NCI-H146 treated with DMSO at 0.1 percent for 48 hours (cell line): Measurements from ENCODE around the gene VSTM2L.

Source experiments
- DNase-seq: peaks from one replicate; lab custom pipeline; 2025; ENCODE audit not compliant: unreplicated experiment; lab: John Stamatoyannopoulos, UW

VSTM2L gene

DNA sequence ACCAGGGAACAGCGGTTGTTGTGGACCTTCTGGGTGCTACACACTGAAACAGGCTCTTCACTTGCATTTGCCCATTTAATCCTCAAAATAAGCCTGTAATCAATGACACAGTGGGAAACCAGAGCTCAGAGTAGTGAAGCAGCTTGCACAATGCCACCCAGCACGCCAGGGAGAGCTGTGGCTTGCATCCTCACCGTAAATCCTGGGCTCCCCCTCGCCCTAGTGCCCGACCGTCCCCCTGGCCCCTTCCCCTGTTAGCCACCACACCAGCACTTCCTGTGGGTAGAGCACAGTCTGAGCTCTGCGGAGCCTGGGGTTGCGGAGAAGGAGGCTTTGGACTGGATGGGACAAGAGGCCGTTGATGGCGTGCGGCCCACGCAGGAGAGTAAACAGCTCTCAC, 14.5 kb downstream of the VSTM2L start:
- no peak for DNase-seq

DNA sequence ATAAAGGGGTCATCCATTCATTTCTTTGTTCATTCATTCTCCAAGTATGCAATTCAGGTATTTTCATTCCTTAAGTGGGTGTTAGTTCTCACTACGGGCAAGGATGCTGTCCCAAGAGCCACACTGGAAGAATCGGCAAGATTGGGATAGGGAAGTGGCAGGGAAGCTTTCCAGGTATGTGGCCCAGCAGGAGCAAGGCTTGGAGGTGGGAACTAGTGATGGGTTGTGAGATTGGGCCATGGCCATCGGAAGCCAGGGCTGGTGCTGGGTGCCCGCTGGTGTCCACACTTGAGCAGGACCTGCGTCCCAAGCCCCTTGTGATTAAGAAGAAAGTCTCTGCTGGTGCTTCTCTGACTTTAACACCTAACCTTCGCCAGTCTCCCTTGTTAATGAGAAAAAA, 15.1 kb downstream of the VSTM2L start:
- DNase-seq = no peak

DNA sequence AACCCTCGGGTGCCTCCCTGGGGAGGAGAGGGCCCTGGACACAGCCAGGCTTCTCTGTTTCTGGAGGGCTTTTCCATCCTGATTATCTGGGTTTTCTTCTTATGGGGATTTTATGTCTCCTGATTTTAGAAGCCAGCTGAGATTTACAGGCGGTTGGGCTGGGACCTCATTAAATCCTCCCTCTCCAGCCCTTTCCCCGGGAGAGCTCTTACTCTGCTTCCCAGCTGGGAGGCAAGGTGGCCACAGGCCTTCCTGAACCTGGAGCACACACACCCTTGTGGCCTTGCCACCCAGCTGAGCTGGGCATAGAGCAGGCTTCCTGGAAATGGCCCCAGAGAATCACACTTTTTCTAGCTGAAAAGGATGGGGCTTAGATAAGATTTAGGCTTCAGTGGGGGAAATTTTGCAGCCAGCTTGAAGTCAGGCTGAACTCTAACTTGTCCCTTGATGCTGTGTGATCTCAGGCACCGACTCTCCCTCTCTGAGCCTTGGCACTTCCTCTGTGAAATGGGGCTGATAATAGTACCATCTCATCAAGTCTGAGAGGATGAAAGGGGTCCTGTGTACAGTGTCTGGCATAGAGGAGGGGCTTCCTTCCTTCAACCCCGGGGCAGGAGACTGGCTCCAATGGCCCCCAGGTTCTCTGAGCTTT, 16.6 kb downstream of the VSTM2L start:
- DNase-seq = peak; percentile 51

DNA sequence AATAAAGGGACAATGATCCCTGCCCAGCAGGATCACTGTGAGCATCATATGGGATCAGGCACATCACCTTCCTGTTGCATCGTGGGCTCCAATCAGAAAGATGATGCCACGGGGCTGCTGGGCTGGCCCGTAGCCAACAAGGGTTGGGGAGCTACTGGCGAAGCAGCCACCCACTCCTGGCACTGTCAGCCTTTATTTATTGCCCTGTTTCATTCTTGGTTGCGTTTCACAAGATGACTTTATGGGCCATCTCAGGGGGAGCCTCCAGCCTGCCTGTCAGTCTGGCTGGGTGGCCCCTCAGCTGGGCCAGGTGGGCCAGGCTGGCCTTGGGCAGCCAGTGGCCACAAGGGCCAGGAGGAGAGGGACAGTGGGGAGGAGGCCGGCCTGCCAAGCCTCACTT, 17.3 kb downstream of the VSTM2L start:
- DNase-seq = no peak

DNA sequence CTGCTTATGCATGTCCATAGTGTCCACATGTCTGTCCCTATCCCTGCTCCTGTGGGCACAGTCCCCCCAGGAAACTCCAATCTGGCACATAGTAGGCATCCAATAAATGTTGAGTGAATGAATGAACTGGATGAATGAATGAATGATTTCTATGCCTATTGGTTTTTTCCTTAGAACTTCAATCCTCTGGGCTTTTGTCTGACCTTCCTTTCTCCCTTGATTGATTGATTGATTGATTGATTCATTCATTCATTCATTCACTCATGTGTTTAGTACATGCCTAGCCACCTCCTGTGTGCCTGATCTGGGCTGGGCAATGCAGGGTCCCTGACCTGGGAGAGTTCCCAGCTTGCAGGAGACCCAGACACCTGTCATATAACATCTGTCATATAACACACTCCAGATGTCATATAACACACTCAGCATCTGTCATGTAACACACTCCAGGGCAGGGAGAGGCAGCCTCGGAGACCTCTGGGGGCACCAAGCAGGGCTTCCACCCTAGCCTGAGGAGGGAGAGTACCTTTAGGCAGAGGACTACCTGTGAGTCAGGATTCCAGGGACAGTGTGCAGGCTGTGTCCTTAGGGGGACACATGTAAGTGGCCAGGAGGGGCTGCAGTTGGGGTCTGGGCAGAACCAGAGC, 17.9 kb downstream of the VSTM2L start:
- DNase-seq = no peak

DNA sequence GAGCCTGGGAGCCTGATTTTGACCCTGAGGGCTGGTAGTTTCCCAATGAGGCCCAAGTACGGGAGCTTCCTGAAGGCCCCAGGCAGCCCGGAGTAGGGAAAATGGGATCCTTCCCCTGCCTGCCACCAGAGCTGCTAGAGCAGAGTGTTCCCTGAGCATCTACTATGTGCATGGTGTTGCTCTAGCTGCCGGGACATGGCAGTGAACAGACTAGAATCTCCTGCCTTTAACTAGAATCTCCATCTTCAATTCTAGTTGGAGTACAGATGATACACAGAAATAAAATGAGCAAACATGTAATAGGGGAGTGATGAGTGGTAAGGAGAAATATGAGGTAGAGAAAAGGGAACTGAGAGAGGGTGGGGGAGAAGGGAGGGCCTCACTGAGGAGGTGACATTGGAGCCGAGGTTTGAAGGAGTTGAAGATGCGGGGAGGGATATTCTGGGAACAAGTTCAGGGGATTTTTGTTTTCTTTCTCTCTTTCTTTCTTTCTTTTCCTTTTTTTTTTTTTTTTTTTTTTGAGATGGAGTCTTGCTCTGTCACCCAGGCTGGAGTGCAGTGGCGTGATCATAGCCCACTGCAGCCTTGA, 18.5 kb downstream of the VSTM2L start:
- DNase-seq = no peak

DNA sequence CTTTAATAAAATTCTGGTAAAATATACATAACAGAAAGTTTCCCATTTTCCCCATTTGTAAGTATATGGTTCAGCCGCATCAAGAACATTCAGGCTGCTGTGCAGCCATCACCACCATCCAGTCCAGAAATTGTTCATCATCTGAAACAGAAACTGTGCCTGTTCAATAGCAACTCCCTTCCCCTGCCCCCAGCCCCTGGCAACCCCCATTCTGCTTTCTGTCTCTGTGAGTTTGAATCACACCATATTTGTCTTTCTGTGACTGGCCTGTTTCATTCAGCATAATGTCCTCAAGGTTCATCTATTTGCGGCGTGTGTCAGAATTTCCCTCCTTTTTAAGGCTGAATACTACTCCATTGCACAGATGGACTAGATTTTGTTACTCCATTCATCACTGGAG, 19.1 kb downstream of the VSTM2L start:
- DNase-seq = no peak

DNA sequence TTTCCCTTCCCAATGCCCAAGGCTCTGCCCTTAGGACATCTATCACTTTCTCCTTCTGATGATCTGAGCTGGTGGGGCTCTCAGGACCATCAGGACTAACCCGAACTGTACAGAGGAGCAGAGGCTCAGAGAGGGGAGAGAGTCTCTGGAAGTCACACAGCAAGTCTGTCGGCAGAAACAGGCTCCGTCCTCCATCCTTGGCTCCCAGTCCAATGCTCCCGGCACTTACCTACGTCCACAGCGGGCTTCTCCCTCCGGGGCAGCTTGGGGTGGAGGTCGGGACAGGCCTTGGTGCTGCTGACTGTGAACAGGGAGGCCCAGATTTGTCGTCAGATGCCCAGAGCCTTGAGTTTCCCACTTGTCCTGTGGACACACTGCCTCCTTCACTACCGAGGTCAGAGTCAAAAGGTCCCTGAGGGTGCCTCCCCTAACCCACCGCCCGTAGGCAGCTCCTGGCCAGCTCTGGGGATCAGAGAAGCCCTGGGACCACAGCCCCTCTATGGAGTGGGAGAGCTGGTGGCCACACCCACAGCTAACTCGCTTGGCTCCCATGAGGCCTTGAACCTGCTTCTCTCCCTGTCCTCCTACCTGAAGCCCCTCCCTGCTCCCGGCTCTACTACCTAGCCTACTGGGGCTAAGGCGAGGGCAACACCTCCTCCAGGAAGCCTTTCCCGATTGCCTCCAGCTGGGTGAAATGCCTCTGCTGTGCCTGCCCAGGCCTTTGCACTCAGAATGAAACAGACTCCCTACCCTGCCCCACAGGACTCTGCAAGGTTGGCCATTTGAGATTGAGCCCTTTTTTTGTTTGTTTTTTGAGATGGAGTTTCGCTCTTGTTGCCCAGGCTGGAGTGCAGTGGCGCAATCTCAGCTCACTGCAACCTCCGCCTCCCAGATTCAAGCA, 22.6 kb downstream of the VSTM2L start:
- DNase-seq = no peak

DNA sequence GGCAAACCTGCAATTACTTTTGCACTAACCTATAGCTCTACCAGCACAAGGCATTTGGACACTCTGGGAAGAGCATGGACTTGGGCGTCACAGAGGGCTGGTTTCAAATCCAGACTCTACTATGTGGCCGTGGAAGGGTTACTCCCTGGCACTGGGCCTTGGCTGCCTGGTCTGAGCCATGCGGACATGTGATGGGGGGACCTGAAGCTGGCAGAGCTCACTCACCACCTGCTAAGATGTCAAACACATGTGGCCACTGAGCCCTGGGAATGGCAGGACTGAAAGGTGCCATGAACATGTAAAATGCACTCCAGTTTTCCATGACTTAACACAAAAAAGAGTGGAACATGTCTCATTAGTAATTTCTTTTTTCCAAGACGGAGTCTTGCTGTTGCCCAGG, 23.7 kb downstream of the VSTM2L start:
- no peak for DNase-seq

DNA sequence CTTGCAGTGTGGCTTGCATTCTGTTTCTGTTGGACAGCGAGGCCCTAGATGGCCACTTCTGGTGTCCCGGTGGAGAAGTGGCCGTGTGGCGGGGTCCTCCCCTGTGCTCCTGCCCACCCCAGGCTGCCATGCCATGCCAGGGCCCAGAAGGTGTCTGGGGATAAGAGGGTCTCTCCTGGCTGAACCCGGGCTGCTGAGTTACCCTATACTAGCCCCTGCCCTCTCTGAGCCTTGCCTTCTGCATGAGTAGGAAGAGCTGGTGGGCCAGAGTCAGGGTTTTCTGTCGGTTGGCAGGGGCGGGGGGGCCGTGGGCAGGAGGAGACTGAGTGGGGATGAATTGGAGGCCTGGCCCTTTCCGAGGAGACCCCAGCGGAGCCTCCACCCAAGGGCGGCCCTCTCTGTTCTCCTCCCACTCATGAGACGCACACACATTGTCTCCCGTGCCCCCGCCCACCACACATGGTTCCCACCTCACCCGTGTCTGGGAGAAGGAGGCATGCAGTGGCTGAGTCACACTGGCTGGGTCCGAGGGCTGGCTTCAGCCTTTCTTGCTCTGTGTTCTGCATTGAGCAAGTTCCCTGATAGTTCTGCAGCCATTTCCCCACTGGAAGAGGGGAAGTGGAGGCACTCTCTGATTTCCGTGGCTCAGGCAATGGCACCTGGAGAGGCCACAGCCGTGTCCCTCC, 24.6 kb downstream of the VSTM2L start:
- no peak for DNase-seq

DNA sequence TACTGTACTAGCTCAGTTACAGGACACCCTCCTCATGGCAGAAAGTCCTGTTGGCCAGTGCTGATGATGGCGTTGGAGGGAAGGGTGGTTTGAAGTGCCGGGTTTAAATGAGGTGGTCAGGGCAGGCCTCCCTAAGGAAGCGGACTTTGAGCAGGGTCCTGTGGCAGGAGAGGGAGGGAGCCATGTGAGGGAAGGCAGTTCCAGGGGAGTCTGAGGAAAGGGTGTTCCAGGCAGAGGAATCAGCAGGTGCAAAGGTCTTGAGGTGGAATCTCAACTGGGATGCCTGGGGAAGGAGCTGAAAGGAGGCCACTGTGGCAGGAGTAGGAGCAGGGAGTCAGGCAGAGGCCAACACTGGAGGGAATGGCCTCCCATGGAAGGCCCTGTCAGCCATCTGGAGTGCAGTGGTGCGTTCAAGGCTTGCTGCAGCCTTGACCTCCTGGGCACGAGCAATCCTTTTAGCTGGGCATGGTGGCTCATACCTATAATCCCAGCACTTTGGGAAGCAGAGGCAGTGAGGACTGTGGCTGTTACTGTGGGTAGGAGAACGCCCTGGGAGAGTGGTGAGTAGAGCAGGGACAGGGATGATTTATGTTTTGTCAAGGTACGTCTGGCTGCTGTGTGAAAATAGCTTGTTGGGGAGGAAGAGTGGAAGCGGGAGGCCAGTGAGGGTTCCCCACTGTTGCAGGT, 26.2 kb downstream of the VSTM2L start:
- no peak for DNase-seq

DNA sequence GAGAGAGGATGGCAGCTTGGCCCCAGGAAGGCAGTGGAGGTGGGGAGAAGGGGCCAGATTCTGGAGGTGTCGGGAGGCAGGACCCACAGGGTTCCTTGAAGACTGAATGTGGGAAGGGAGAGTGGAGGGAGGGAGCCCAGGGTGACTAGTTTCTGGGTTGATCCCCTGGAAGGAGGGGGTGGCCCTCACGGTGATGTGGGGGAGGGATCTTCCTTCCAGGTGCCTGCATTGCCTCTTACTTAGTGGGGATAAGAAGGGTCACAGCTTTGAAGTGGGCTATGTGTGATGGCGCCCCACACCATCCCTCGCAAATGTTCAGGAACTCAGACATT, 26.7 kb downstream of the VSTM2L start:
- DNase-seq = no peak

DNA sequence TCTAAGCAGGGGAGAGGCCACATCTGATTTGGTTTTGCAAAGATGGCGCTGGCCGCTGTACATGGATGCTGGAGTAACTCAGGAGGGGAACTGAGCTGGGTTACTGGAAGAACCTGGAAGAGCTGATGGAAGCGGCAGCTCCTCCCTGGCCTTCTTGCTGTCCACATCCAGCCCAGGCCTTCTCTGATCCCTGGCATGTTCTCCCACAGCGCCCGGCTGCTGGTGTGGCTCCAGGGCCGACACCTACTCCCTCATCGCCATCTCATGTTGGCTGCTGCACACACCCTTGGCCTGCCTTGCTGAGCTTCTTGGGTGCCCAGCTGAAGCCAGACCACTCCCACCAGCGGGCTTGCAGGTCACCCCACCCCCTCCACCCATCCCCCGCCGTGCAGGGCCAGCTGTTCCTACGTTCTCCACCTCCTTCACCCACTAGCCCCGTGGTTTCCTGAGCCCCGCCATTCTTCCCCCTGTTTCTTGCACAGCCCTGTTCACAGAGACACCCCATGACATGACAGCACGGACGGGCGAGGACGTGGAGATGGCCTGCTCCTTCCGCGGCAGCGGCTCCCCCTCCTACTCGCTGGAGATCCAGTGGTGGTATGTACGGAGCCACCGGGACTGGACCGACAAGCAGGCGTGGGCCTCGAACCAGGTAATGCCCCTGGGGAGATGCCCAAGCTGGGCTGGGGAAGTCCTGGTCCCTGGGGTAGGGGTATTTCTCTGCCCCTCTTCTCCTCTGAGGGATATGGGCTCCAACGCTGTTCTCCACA, 28.4 kb downstream of the VSTM2L start:
- no peak for DNase-seq

DNA sequence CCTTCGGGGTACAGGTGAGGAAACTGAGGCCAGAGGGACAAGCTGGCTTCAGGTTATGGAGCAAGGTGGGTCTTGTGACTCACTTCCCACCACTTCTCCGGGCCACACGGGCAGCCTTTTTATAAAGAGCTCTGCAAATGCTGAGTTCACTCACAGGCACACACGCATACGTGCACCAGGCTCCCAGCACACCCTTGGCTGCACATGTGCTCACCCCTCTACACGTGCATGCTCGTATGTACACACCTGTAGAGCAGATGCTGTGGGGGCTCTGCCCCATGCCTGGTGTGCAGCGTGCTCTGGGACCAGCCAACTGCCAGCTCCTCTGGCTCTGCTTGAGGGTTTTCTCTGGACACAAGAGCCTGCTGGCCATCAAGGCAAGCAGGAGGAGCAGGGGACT, 29.1 kb downstream of the VSTM2L start:
- no peak for DNase-seq

DNA sequence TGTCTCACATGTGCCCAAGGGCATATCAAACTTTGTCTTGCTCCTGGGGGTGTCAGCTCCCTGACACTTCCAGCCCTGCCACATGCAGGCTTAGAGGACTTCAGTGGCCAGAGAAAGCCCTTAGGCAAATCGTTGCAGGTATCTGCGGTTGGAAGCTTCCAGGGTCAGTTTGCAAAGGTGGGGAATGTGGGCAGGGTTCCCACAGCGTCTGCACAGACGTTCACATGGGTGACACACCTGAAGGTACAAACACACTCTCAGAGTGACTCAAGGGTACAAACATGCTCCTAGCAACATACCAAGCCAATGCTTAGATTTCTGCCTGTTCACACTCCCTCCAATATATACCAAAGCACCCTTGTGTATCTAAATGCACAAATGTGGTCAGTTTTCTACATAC, 30.0 kb downstream of the VSTM2L start:
- no peak for DNase-seq

DNA sequence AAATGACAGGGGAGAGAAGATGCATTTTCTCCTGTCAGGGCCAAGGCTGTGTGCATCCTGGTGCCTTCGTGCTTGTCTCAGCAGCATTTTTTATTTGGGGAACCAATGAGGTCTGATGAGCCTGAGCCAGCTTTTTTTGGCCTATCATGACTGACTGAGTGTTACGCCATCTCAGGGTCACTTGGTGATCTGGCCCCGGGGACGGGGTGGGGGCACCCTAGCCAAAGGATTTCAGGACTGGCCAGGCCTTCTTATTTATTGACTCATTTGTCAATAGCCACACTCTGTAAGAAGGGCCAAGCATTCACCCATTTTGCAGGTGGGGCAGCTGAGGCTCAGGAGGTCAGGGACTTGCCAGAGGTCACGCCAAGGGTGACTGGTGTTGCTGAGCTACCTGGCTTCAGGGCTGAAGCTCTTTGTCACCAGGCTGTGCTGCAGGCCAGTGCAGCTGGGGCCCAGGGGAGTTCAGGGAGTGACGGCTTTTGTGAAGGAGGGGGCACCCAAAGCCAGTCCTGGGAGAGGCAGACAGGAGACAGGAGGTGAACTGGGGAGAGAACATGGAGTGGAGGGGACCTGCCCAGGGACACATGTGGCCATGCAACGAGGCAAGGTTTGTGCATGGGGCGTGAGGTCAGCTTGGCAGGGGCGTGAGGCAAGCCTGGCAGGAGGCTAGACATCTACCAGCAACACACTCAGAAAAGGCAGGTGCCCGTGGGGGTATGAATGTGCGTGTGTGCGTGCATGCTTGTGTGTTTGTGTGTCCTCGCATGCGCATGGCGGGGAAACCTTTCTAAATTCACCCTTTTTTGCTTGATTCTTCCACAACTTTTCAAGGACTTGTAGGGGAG, 31.1 kb downstream of the VSTM2L start:
- no peak for DNase-seq

DNA sequence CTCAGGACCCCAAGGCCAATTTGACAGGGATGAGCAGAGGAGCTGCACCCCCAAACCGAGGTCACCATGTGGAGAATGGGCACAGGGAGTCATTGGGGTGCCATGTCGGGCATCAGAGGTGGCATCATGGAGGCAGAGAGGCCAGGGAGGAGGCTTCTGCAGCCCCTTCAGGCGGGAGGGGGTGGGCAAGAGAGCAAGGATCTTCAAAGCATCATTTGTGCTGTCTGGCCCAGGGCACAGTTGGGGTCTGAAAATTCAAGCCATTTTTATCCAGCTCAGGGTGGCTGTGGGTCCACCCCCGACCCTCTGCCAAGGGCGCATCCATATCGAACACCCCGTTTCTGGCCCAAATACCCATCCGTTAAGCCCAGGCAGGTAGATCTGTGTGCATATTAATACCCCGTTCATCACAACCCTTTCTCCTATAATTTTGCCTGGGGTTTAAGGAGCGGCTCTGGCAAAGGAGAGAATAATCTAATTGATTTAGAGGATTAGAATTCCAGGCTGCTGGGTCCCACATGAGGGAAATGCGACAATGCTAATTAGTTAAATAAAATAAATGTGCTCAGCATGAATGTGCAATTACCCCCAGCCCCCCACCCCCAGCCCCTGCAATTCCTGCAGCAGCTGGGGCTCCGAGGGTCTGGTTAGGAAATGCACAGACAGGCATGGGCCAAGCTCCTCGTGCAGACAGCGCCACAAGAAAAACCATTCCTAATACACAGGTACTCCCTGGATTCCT, 31.9 kb downstream of the VSTM2L start:
- DNase-seq = no peak

DNA sequence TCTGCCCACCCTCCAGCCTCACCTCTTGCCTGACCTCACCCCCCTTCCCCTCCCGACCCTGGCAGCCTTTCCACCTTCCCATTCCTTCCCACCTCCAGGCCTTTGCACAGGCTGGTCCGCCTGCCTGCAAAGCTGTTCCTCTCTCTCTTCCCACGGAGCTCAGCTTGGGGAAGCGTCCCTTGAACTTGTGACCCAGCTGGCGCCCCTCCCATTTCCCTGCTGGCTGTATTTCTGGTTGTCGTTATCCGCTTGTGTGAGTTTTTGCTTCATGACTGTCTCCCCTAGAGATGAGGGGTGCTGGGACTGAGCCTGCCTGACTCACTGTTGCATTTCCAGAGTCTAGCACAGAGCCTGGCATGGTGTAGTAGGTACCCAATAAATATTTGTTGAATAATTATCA, 32.5 kb downstream of the VSTM2L start:
- DNase-seq = no peak
